Endothelial cell of umbilical vein (primary cell): Measurements from ENCODE around the gene AP1B1. TPM values are rescaled to one million over a fixed set of nuclear protein-coding genes. Genes with fewer than 3 reads are reported as not detected.
"Not testable (repeated sequence)": the region's sequence is repeated elsewhere in the genome, so short reads cannot be mapped to it uniquely, and the experiment has no call there.

Experiments used
- BruUV-seq: library from RNA; stranded (reverse); fragments of 400-500 nt; replicated peaks from 2 replicates; lab custom pipeline; 2021; lab: Mats Ljungman, UMichigan
- CTCF ChIA-PET: fragments of 300-600, 350-600 bp; sonication (Branson Sonifier 250); formaldehyde crosslinking; loops from one replicate; lab custom pipeline; 2021; ENCODE audit warnings: antibody characterized with exemption, inconsistent platforms; lab: Charles Lee
- POLR2A ChIA-PET: fragments of 300-600, 350-600 bp; sonication (Branson Sonifier 250); formaldehyde crosslinking; loops from one replicate; lab custom pipeline; 2021; ENCODE audit warnings: antibody characterized with exemption, inconsistent platforms; lab: Charles Lee
- DNase-seq: peaks from one replicate; pipeline ENCODE4 v3.0.0-alpha.2; 2011; ENCODE audit warnings: low read depth, low spot score
- FAIRE-seq: peaks from 2 replicates; lab custom pipeline; 2011; peaks lifted over from hg19 to GRCh38; lab: Jason Lieb, UNC
- H2AFZ ChIP-seq: 2 replicates; pipeline ENCODE4 v1.6.0; 2012; ENCODE audit warnings: low read depth, low read length, control low read depth, inconsistent platforms
- H3K27ac ChIP-seq: 2 replicates; pipeline ENCODE4 v1.5.1; 2011; ENCODE audit warnings: low read depth, mild to moderate bottlenecking, control low read depth, low read length, moderate library complexity; ENCODE audit not compliant: insufficient read depth
- H3K27me3 ChIP-seq, 2 experiments: 2 replicates each; pipeline versions ENCODE4 v1.6.0 to v1.6.1; 2011; ENCODE audit warnings: low read length in 2 of 2, mixed read lengths in 1 of 2; ENCODE audit not compliant: control insufficient read depth in 2 of 2, insufficient read depth in 2 of 2
- H3K36me3 ChIP-seq, 2 experiments: 2 replicates in 1 of 2; 3 replicates in 1 of 2; pipeline ENCODE4 v1.5.1; 2011; ENCODE audit warnings: low read length in 2 of 2, mild to moderate bottlenecking in 1 of 2, moderate library complexity in 1 of 2; ENCODE audit not compliant: control insufficient read depth in 2 of 2, insufficient read depth in 2 of 2; ENCODE audit errors: extremely low read depth in 1 of 2
- H3K4me1 ChIP-seq: 3 replicates; pipeline ENCODE4 v1.5.1; 2011; ENCODE audit warnings: mild to moderate bottlenecking, low read length; ENCODE audit not compliant: control insufficient read depth, insufficient read depth; ENCODE audit errors: extremely low read depth
- H3K4me2 ChIP-seq: 2 replicates; pipeline ENCODE4 v1.6.1; 2011; ENCODE audit warnings: low read length, control low read depth, mixed read lengths; ENCODE audit not compliant: insufficient read depth
- H3K4me3 ChIP-seq, 3 experiments: fragments of 200-600 bp in 1 of 3; sonication (generic), shearing (Covaris generic) in 1 of 3; replicated peaks in 1 of 3; 2 replicates each; pipeline ENCODE4 v1.5.1; 2011 to 2016; ENCODE audit warnings: control low read depth in 3 of 3, low read length in 3 of 3, mild to moderate bottlenecking in 2 of 3, inconsistent platforms in 1 of 3, low read depth in 1 of 3, moderate library complexity in 1 of 3; ENCODE audit not compliant: insufficient read depth in 1 of 3
- H3K79me2 ChIP-seq: 2 replicates; pipeline ENCODE4 v1.6.0; 2012; ENCODE audit warnings: low read length, inconsistent platforms; ENCODE audit not compliant: control insufficient read depth, insufficient read depth
- H3K9ac ChIP-seq: replicated peaks from 2 replicates; pipeline ENCODE3; 2011; ENCODE audit warnings: low read length, control low read depth; ENCODE audit not compliant: insufficient read depth; ENCODE audit errors: extremely low read depth
- H3K9me1 ChIP-seq: replicated peaks from 3 replicates; pipeline ENCODE4 v1.6.0; 2011; ENCODE audit warnings: mild to moderate bottlenecking, low read length; ENCODE audit not compliant: control insufficient read depth, insufficient read depth; ENCODE audit errors: extremely low read depth
- H3K9me3 ChIP-seq: replicated peaks from 2 replicates; pipeline ENCODE4 v1.5.1; 2012; ENCODE audit warnings: low read length, inconsistent platforms; ENCODE audit not compliant: control insufficient read depth, insufficient read depth
- H4K20me1 ChIP-seq: replicated peaks from 2 replicates; pipeline ENCODE3; 2011; ENCODE audit warnings: mild to moderate bottlenecking, low read length; ENCODE audit not compliant: control insufficient read depth, insufficient read depth; ENCODE audit errors: extremely low read depth
- dilution Hi-C: fragments of 300-500 bp; cut with MboI; formaldehyde crosslinking; loops from one replicate; pipeline ENCODE4 v1.15.0; 2019; ENCODE audit warnings: low sequenced_read_pairs; ENCODE audit not compliant: extremely low pct_ligation_motif_present
- intact Hi-C: fragments of 100-400 bp; cut with micrococcal nuclease; formaldehyde crosslinking; loops from one replicate; pipeline ENCODE4 v1.10.0; 2022
- polyA plus RNA-seq, 4 experiments: library from polyadenylated mRNA; depleted of rRNA in 3 of 4; stranded (reverse) in 3 of 4; unstranded in 1 of 4; fragments of >200 nt; gene quantifications; 2 replicates each; pipeline versions ENCODE4 v1.2.1 to v1.2.3, GENCODE V29; 2011 to 2012; ENCODE audit warnings: missing spikeins in 1 of 4
- total RNA-seq: library from RNA; stranded (reverse); gene quantifications from 2 replicates; pipeline ENCODE4 v1.2.3, GENCODE V29; 2021
- TF ChIP-seq, protein P1 (sequence below), 2 donors: IDR thresholded peaks; 1 replicate in 1 of 2; 2 replicates in 1 of 2; pipeline ENCODE4 v1.5.1; 2011; ENCODE audit warnings: low read length in 2 of 2, mild to moderate bottlenecking in 2 of 2, moderate library complexity in 2 of 2, control low read depth in 1 of 2, inconsistent platforms in 1 of 2, low read depth in 1 of 2; ENCODE audit not compliant: insufficient read depth in 1 of 2; ENCODE audit errors: extremely low read depth in 1 of 2

Gene AP1B1
- total and polyA plus RNA-seq, 2 donors (not counting 3 experiments of a cell fraction or from before 2014, with no cell fraction given) = 107 to 131 TPM

DNA sequence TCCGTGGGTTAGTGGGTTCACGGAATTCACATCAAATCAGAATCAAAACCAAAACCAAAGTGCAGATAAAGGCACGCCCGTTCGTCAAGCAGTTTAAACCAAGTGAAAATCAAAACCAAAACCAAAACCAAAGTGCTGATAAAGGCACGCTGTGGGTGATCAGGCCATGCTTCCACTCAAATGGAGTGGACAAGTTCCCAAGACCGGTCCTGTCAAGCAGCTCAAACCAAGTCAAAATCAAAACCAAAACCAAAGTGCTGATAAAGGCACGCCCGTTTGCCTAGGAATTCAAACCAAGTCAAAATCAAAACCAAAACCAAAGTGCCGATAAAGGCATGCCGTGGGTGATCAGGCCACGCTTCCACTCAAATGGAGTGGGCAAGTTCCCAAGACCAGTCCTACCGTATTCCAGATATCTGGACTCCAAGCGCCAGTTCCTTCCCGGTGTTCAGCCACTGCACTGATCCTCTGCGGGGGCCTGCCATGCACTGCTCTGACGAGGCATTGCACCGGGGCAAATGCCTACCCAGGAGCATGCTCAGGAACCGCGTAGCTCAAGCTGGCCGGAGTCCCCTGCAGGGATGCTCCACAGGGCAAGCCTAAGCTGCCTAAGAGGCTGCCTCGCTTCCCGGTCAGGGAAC lies 26.7 kb upstream of the AP1B1 start:
- H3K27ac ChIP-seq, H3K4me3 ChIP-seq, H3K9me3 ChIP-seq, FAIRE-seq, H3K4me2 ChIP-seq, dilution Hi-C loops, H3K9me1 ChIP-seq, H3K4me1 ChIP-seq, DNase-seq, H2AFZ ChIP-seq, POLR2A ChIA-PET, H4K20me1 ChIP-seq, H3K79me2 ChIP-seq, BruUV-seq, H3K27me3 ChIP-seq, intact Hi-C loops, H3K36me3 ChIP-seq, H3K9ac ChIP-seq: not testable (repeated sequence)
- CTCF ChIA-PET = interaction anchor here (0.8 kb wide), 1 partner anchor 33 kb away, joined by 3 read pairs; no protein-coding TSS in a partner anchor

DNA sequence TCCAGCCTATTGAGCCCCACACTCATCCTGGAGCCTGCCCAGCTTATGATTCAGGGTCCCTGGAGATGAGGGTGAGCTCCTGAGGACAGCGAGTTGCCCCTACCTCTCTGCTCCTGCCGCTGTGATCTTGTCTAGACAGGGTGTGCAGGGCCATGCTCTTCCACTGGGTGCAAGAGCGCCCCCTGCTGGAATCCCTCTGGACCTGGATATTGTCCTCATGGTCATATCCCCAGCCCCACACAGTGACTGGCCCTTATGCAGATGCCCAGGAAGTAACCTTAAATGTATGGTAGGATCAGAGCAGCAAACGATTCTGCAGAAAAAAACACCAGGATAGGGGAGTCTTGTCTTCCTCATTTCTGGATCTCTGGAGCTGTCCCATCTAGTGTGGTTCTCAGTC lies 24.4 kb upstream of the AP1B1 start:
- intact Hi-C loops, H3K27ac ChIP-seq, H3K9me1 ChIP-seq, H2AFZ ChIP-seq, H3K79me2 ChIP-seq, H3K36me3 ChIP-seq, POLR2A ChIA-PET, H3K27me3 ChIP-seq, H3K9me3 ChIP-seq, BruUV-seq, H3K9ac ChIP-seq, H4K20me1 ChIP-seq, dilution Hi-C loops, CTCF ChIA-PET, H3K4me2 ChIP-seq, H3K4me3 ChIP-seq, H3K4me1 ChIP-seq: not testable (repeated sequence)
- FAIRE-seq = peak; percentile 97
- peak; percentile 9 for DNase-seq
- TF ChIP-seq, protein P1, sequence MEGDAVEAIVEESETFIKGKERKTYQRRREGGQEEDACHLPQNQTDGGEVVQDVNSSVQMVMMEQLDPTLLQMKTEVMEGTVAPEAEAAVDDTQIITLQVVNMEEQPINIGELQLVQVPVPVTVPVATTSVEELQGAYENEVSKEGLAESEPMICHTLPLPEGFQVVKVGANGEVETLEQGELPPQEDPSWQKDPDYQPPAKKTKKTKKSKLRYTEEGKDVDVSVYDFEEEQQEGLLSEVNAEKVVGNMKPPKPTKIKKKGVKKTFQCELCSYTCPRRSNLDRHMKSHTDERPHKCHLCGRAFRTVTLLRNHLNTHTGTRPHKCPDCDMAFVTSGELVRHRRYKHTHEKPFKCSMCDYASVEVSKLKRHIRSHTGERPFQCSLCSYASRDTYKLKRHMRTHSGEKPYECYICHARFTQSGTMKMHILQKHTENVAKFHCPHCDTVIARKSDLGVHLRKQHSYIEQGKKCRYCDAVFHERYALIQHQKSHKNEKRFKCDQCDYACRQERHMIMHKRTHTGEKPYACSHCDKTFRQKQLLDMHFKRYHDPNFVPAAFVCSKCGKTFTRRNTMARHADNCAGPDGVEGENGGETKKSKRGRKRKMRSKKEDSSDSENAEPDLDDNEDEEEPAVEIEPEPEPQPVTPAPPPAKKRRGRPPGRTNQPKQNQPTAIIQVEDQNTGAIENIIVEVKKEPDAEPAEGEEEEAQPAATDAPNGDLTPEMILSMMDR (IDR thresholded peaks at IDR 0.05; ENCODE audit: extremely low read depth in 1 of 2, insufficient read depth in 1 of 2, low read depth in 1 of 2, low read length in 2 of 2) = peak; percentile 42 to 44

- H3K79me2 ChIP-seq, H3K4me2 ChIP-seq, H3K36me3 ChIP-seq, H3K27me3 ChIP-seq, H2AFZ ChIP-seq, dilution Hi-C loops, H4K20me1 ChIP-seq, H3K27ac ChIP-seq, H3K9me1 ChIP-seq, BruUV-seq, H3K4me1 ChIP-seq, H3K9me3 ChIP-seq, intact Hi-C loops, H3K9ac ChIP-seq, POLR2A ChIA-PET, DNase-seq, H3K4me3 ChIP-seq: not testable (repeated sequence)
- CTCF ChIA-PET = interaction anchor here (1.0 kb wide), 1 partner anchor 17 kb away, joined by 3 read pairs; no protein-coding TSS in a partner anchor
- peak; percentile 55 for FAIRE-seq
Measured at GRCh38 chr22:29411569-29412211, 23.3 kb upstream of the AP1B1 start.
